CD4-positive, alpha-beta T cell treated with Interleukin-12 subunit alpha and Interleukin-12 subunit beta, for 1 hour (primary cell): ENCODE measurements around the gene NCOA3.
A peak's percentile ranks its signal among the peaks of the same experiment; 100 is the strongest.

Source experiments
- DNase-seq: peaks from one replicate; pipeline ENCODE4 v3.0.0-alpha.2; 2020

Gene NCOA3

GRCh38 chr20:47648943-47649342 is 147.3 kb downstream of the NCOA3 start:
- no peak for DNase-seq

- DNase-seq, result no peak
Measured at GRCh38 chr20:47652301-47652700, 150.6 kb downstream of the NCOA3 start.

- no peak for DNase-seq
Measured at GRCh38 chr20:47652794-47653193, 151.1 kb downstream of the NCOA3 start.

GRCh38 chr20:47653869-47654268 is 152.2 kb downstream of the NCOA3 start:
- no peak for DNase-seq

- DNase-seq, result no peak
Measured at GRCh38 chr20:47654370-47654769, 152.7 kb downstream of the NCOA3 start.

- no peak for DNase-seq
Measured at GRCh38 chr20:47655635-47656034, 153.9 kb downstream of the NCOA3 start.

GRCh38 chr20:47656318-47656717 is 154.6 kb downstream of the NCOA3 start:
- DNase-seq, result no peak

- DNase-seq, result no peak
Measured at GRCh38 chr20:47659904-47660601, 158.4 kb downstream of the NCOA3 start.

GRCh38 chr20:47660602-47660905 is 158.9 kb downstream of the NCOA3 start:
- DNase-seq, result no peak

GRCh38 chr20:47660983-47661700 is 159.5 kb downstream of the NCOA3 start:
- no peak for DNase-seq

- DNase-seq, result no peak
Measured at GRCh38 chr20:47661714-47662113, 160.0 kb downstream of the NCOA3 start.

GRCh38 chr20:47662483-47663353 is 161.0 kb downstream of the NCOA3 start:
- DNase-seq, result no peak

- peak; percentile 69 for DNase-seq
Measured at GRCh38 chr20:47663354-47664067, 161.8 kb downstream of the NCOA3 start.

- DNase-seq, result no peak
Measured at GRCh38 chr20:47664068-47664437, 162.4 kb downstream of the NCOA3 start.

- DNase-seq, result no peak
Measured at GRCh38 chr20:47664744-47665143, 163.1 kb downstream of the NCOA3 start.

GRCh38 chr20:47665221-47665991 is 163.7 kb downstream of the NCOA3 start:
- DNase-seq, result no peak

GRCh38 chr20:47666304-47666703 is 164.6 kb downstream of the NCOA3 start:
- no peak for DNase-seq

GRCh38 chr20:47667086-47667485 is 165.4 kb downstream of the NCOA3 start:
- DNase-seq, result no peak

GRCh38 chr20:47667531-47668312 is 166.0 kb downstream of the NCOA3 start:
- no peak for DNase-seq

- no peak for DNase-seq
Measured at GRCh38 chr20:47668313-47669151, 166.8 kb downstream of the NCOA3 start.

GRCh38 chr20:47669152-47669425 is 167.4 kb downstream of the NCOA3 start:
- no peak for DNase-seq
